Measurements from ENCODE around the gene VSX1. TPM values are rescaled to one million over a fixed set of nuclear protein-coding genes. Genes with fewer than 3 reads are reported as not detected.

The VSX1 gene
- total RNA-seq, 1 donor from 2014 or later = not detected

- DNase-seq (ENCODE audit: low read depth) = no peak
Measured at GRCh38 chr20:25066386-25066785, 15.6 kb downstream of the VSX1 start.

GRCh38 chr20:25065625-25066338 is 16.2 kb downstream of the VSX1 start:
- peak; percentile 60 for DNase-seq (ENCODE audit: low read depth)

GRCh38 chr20:25065072-25065624 is 16.8 kb downstream of the VSX1 start:
- DNase-seq (ENCODE audit: low read depth) = no peak

GRCh38 chr20:25064561-25065071 is 17.3 kb downstream of the VSX1 start:
- no peak for DNase-seq (ENCODE audit: low read depth)

- no peak for DNase-seq (ENCODE audit: low read depth)
Measured at GRCh38 chr20:25063981-25064380, 18.0 kb downstream of the VSX1 start.

- DNase-seq (ENCODE audit: low read depth) = no peak
Measured at GRCh38 chr20:25063546-25063945, 18.4 kb downstream of the VSX1 start.

- DNase-seq (ENCODE audit: low read depth) = no peak
Measured at GRCh38 chr20:25062841-25063240, 19.1 kb downstream of the VSX1 start.

GRCh38 chr20:25061821-25062530 is 20.0 kb downstream of the VSX1 start:
- no peak for DNase-seq (ENCODE audit: low read depth)

GRCh38 chr20:25061103-25061799 is 20.7 kb downstream of the VSX1 start:
- no peak for DNase-seq (ENCODE audit: low read depth)

- DNase-seq (ENCODE audit: low read depth) = no peak
Measured at GRCh38 chr20:25059866-25060465, 22.0 kb downstream of the VSX1 start.

- DNase-seq (ENCODE audit: low read depth) = no peak
Measured at GRCh38 chr20:25058847-25059810, 22.8 kb downstream of the VSX1 start.

- DNase-seq (ENCODE audit: low read depth) = no peak
Measured at GRCh38 chr20:25058051-25058846, 23.7 kb downstream of the VSX1 start, which contains the start of gene ACSS1. Gene ACSS1, minus strand, starts transcription at chr20:25058139. Its CDS starts 37 bp downstream, at chr20:25058102.

GRCh38 chr20:25057234-25058050 is 24.5 kb downstream of the VSX1 start:
- peak; percentile 47 for DNase-seq (ENCODE audit: low read depth)

- no peak for DNase-seq (ENCODE audit: low read depth)
Measured at GRCh38 chr20:25056690-25057233, 25.2 kb downstream of the VSX1 start.

- DNase-seq (ENCODE audit: low read depth) = no peak
Measured at GRCh38 chr20:25055711-25056495, 26.0 kb downstream of the VSX1 start.

- DNase-seq (ENCODE audit: low read depth) = peak; percentile 39
Measured at GRCh38 chr20:25054995-25055629, 26.8 kb downstream of the VSX1 start.

Data from myocyte (in vitro differentiated cells).